Hepatocyte (in vitro differentiated cells): ENCODE measurements around the gene TOP2B. TPM values are rescaled to one million over a fixed set of nuclear protein-coding genes. Genes with fewer than 3 reads are reported as not detected.

Experiments
- DNase-seq: peaks from one replicate; pipeline ENCODE4 v3.0.0-alpha.2; 2016; ENCODE audit warnings: low spot score
- H2AFZ ChIP-seq: fragments of 200-600 bp; sonication (generic); 2 replicates; pipeline ENCODE4 v1.6.0; 2016; ENCODE audit warnings: antibody characterized with exemption, mild to moderate bottlenecking
- H3K27ac ChIP-seq: fragments of 200-600 bp; sonication (generic); 2 replicates; pipeline ENCODE4 v1.5.1; 2016; ENCODE audit warnings: mild to moderate bottlenecking
- H3K27me3 ChIP-seq: fragments of 200-600 bp; sonication (generic); 2 replicates; pipeline ENCODE4 v1.6.1; 2016
- H3K36me3 ChIP-seq: fragments of 200-600 bp; sonication (generic); replicated peaks from 2 replicates; pipeline ENCODE4 v1.5.1; 2016; ENCODE audit warnings: low read depth; ENCODE audit not compliant: insufficient read depth
- H3K4me1 ChIP-seq: fragments of 200-600 bp; sonication (generic); 2 replicates; pipeline ENCODE4 v1.5.1; 2016; ENCODE audit warnings: mild to moderate bottlenecking, moderate library complexity; ENCODE audit not compliant: insufficient read depth
- H3K4me2 ChIP-seq: fragments of 200-600 bp; sonication (generic); 2 replicates; pipeline ENCODE4 v1.6.0; 2016
- H3K4me3 ChIP-seq: fragments of 200-600 bp; sonication (generic); 2 replicates; pipeline ENCODE4 v1.5.1; 2016; ENCODE audit warnings: mild to moderate bottlenecking
- H3K79me2 ChIP-seq: fragments of 200-600 bp; sonication (generic); 2 replicates; pipeline ENCODE4 v1.6.0; 2017; ENCODE audit warnings: mild to moderate bottlenecking
- H3K9me2 ChIP-seq: fragments of 200-600 bp; sonication (generic); replicated peaks from 2 replicates; pipeline ENCODE4 v1.6.0; 2017; ENCODE audit warnings: mild to moderate bottlenecking; ENCODE audit not compliant: insufficient read depth
- H3K9me3 ChIP-seq: fragments of 200-600 bp; sonication (generic); 2 replicates; pipeline ENCODE4 v1.5.1; 2016; ENCODE audit warnings: low read depth, mild to moderate bottlenecking
- H4K20me1 ChIP-seq: fragments of 200-600 bp; sonication (generic); 2 replicates; pipeline ENCODE4 v1.6.0; 2016; ENCODE audit warnings: mild to moderate bottlenecking; ENCODE audit not compliant: insufficient read depth, poor library complexity, severe bottlenecking
- CTCF ChIP-seq: fragments of 200-600 bp; sonication (generic); IDR thresholded peaks from 2 replicates; pipeline ENCODE4 v1.5.1; 2016; ENCODE audit warnings: antibody characterized with exemption, mild to moderate bottlenecking; ENCODE audit not compliant: poor library complexity
- EZH2 ChIP-seq: fragments of 200-600 bp; sonication (generic); IDR thresholded peaks from 2 replicates; pipeline ENCODE4 v1.6.1; 2016; ENCODE audit warnings: antibody characterized with exemption, mild to moderate bottlenecking, borderline replicate concordance
- EZH2phosphoT487 ChIP-seq: fragments of 200-600 bp; sonication (generic); IDR thresholded peaks from one replicate; pipeline ENCODE4 v1.6.1; 2018; ENCODE audit warnings: antibody characterized with exemption, mild to moderate bottlenecking, low read depth, moderate library complexity; ENCODE audit not compliant: unreplicated experiment, severe bottlenecking
- WGBS: methylation state at CpG from one replicate; pipeline ENCODE4 v1.1.6; 2016; ENCODE audit warnings: low lambda C conversion rate; ENCODE audit errors: missing lambda C conversion rate; 5-methylcytosine and 5-hydroxymethylcytosine counted together
- polyA plus RNA-seq: library from polyadenylated mRNA; unstranded; fragments of >200 nt; fragmentation: Nextera tagmentation; extraction: Ambion mirVana; gene quantifications from 2 replicates; pipeline ENCODE4 v1.2.1, GENCODE V29; 2016
- total RNA-seq: library from RNA; depleted of rRNA; stranded (reverse); fragments of >200 nt; gene quantifications from 2 replicates; pipeline ENCODE4 v1.2.3, GENCODE V29; 2014

The TOP2B gene
- total and polyA plus RNA-seq, 2 experiments from 2014 or later: 49.5 to 109 TPM

- no peaks in the 10 kb centered on the region for H3K36me3 ChIP-seq
- no peaks in the 10 kb centered on the region for H3K79me2 ChIP-seq
- H3K27ac ChIP-seq: no peak overlapping the region
- H3K4me3 ChIP-seq: no peak overlapping the region
- no peak overlapping the region for H3K4me2 ChIP-seq
- no peaks in the 10 kb centered on the region for H3K27me3 ChIP-seq
- no peak for DNase-seq
- no peaks in the 10 kb centered on the region for H3K9me2 ChIP-seq
- 90% methylated on average over 14 of the region's 14 CpGs for WGBS
- H3K4me1 ChIP-seq: no peaks in the 10 kb centered on the region
- TF ChIP-seq CTCF (no peak), EZH2phosphoT487 (no peak), EZH2 (no peak)
- no peaks in the 10 kb centered on the region for H3K9me3 ChIP-seq
- H4K20me1 ChIP-seq: no peaks in the 10 kb centered on the region
- no peak overlapping the region for H2AFZ ChIP-seq
Observed at GRCh38 chr3:25585361-25586166, 79.1 kb downstream of the TOP2B start.

GRCh38 chr3:25584011-25584789 lies 80.5 kb downstream of the TOP2B start:
- H3K4me3 ChIP-seq: no peak overlapping the region
- WGBS: 88% methylated on average over 17 of the region's 17 CpGs
- no peaks in the 10 kb centered on the region for H3K4me1 ChIP-seq
- H3K4me2 ChIP-seq: no peak overlapping the region
- H4K20me1 ChIP-seq: no peaks in the 10 kb centered on the region
- H2AFZ ChIP-seq: no peak overlapping the region
- no peak for DNase-seq
- no peaks in the 10 kb centered on the region for H3K36me3 ChIP-seq
- no peaks in the 10 kb centered on the region for H3K9me3 ChIP-seq
- H3K79me2 ChIP-seq: no peaks in the 10 kb centered on the region
- no peak overlapping the region for H3K27ac ChIP-seq
- no peaks in the 10 kb centered on the region for H3K27me3 ChIP-seq
- H3K9me2 ChIP-seq: no peaks in the 10 kb centered on the region
- no peak for TF ChIP-seq CTCF

- TF ChIP-seq EZH2 (no peak), EZH2phosphoT487 (no peak), CTCF (no peak)
- DNase-seq: no peak
- Histone ChIP-seq H4K20me1 (peaks cover 3% of the 10 kb centered on the region), H3K9me3 (no peaks in the 10 kb centered on the region), H3K4me3 (no peak overlapping the region), H3K4me2 (no peak overlapping the region), H3K79me2 (no peaks in the 10 kb centered on the region), H3K36me3 (no peaks in the 10 kb centered on the region), H3K27ac (no peak overlapping the region), H2AFZ (no peak overlapping the region), H3K27me3 (no peaks in the 10 kb centered on the region), H3K9me2 (no peaks in the 10 kb centered on the region), H3K4me1 (no peaks in the 10 kb centered on the region)
- WGBS: 91% methylated on average over 10 of the region's 10 CpGs
Observed at GRCh38 chr3:25583343-25583742, 81.4 kb downstream of the TOP2B start.
